Measurements from ENCODE around the gene PHACTR1. TPM values are rescaled to one million over a fixed set of nuclear protein-coding genes. Genes with fewer than 3 reads are reported as not detected.
A peak's percentile ranks its signal among the peaks of the same experiment; 100 is the strongest.

PHACTR1 gene
- total and polyA plus RNA-seq, 2 experiments from 2014 or later: 0.65 to 3.2 TPM

- Histone ChIP-seq H3F3A (ENCODE audit: insufficient read depth) (no peaks in the 10 kb centered on the region), H2AFZ (no peak overlapping the region), H3K4me3 (no peak overlapping the region), H3K27me3 (replicated peaks; ENCODE audit: insufficient read depth) (peaks cover 52% of the 10 kb centered on the region), H3K9me2 (ENCODE audit: insufficient read depth) (no peaks in the 10 kb centered on the region), H3K9me3 (ENCODE audit: low read depth) (no peaks in the 10 kb centered on the region), H3K9ac (no peak overlapping the region), H4K20me1 (ENCODE audit: insufficient read depth) (no peaks in the 10 kb centered on the region; the same call in 1 of the 2 replicates), H3K4me2 (ENCODE audit: unreplicated experiment) (no peak overlapping the region), H3K27ac (no peak overlapping the region), H3K79me2 (ENCODE audit: insufficient read depth) (no peaks in the 10 kb centered on the region), H3K4me1 (ENCODE audit: insufficient read depth) (peaks cover 5% of the 10 kb centered on the region), H3K36me3 (ENCODE audit: low read depth) (no peaks in the 10 kb centered on the region)
- DNase-seq: peak; percentile 70
- TF ChIP-seq EZH2 (IDR thresholded peaks at IDR 0.05; ENCODE audit: insufficient read depth, poor library complexity, severe bottlenecking): no peak
- no peak for TF ChIP-seq EZH2phosphoT487 (IDR thresholded peaks at IDR 0.05; ENCODE audit: insufficient read depth, low read depth)
- in situ Hi-C loops (cut with MboI): no loop called here
- 56 to 60% methylated on average over 8 of the region's 8 CpGs for WGBS, 2 experiments (ENCODE audit: low coverage in 1 of 2, low lambda C conversion rate in 2 of 2, missing lambda C conversion rate in 2 of 2)
Observed at GRCh38 chr6:13268913-13269518, 552.4 kb downstream of the PHACTR1 start.

- no peak overlapping the region for H2AFZ ChIP-seq
- H3K4me2 ChIP-seq (ENCODE audit: unreplicated experiment): no peak overlapping the region
- no peak overlapping the region for H3K27ac ChIP-seq
- no peak overlapping the region for H3K9ac ChIP-seq
- no peak overlapping the region for H3K4me3 ChIP-seq
- TF ChIP-seq EZH2 (IDR thresholded peaks at IDR 0.05; ENCODE audit: insufficient read depth, poor library complexity, severe bottlenecking) (no peak), EZH2phosphoT487 (IDR thresholded peaks at IDR 0.05; ENCODE audit: insufficient read depth, low read depth) (no peak)
- DNase-seq: no peak
- no peaks in the 10 kb centered on the region for H3K9me3 ChIP-seq (ENCODE audit: low read depth)
- no peaks in the 10 kb centered on the region for H3K9me2 ChIP-seq (ENCODE audit: insufficient read depth)
- no peaks in the 10 kb centered on the region; the same call in 1 of the 2 replicates for H4K20me1 ChIP-seq (ENCODE audit: insufficient read depth)
- H3K79me2 ChIP-seq (ENCODE audit: insufficient read depth): no peaks in the 10 kb centered on the region
- H3K4me1 ChIP-seq (ENCODE audit: insufficient read depth): peaks cover 5% of the 10 kb centered on the region
- 93 to 95% methylated on average over 23 to 24 of the region's 24 CpGs for WGBS, 2 experiments (ENCODE audit: low coverage in 1 of 2, low lambda C conversion rate in 2 of 2, missing lambda C conversion rate in 2 of 2)
- H3K36me3 ChIP-seq (ENCODE audit: low read depth): no peaks in the 10 kb centered on the region
- H3K27me3 ChIP-seq (replicated peaks; ENCODE audit: insufficient read depth): peaks cover 51% of the 10 kb centered on the region
- no peaks in the 10 kb centered on the region for H3F3A ChIP-seq (ENCODE audit: insufficient read depth)
- in situ Hi-C loops (cut with MboI): no loop called here
Observed at GRCh38 chr6:13272131-13273046, 555.8 kb downstream of the PHACTR1 start.

GRCh38 chr6:13273202-13273930 is 556.8 kb downstream of the PHACTR1 start:
- H3K9ac ChIP-seq: no peak overlapping the region
- H3K9me3 ChIP-seq (ENCODE audit: low read depth): no peaks in the 10 kb centered on the region
- peaks cover 57% of the 10 kb centered on the region for H3K27me3 ChIP-seq (replicated peaks; ENCODE audit: insufficient read depth)
- no peaks in the 10 kb centered on the region for H3K9me2 ChIP-seq (ENCODE audit: insufficient read depth)
- TF ChIP-seq EZH2phosphoT487 (IDR thresholded peaks at IDR 0.05; ENCODE audit: insufficient read depth, low read depth) (no peak), EZH2 (IDR thresholded peaks at IDR 0.05; ENCODE audit: insufficient read depth, poor library complexity, severe bottlenecking) (no peak)
- in situ Hi-C loops (cut with MboI): no loop called here
- no peak for DNase-seq
- H2AFZ ChIP-seq: no peak overlapping the region
- H3K4me1 ChIP-seq (ENCODE audit: insufficient read depth): peaks cover 5% of the 10 kb centered on the region
- no peaks in the 10 kb centered on the region for H3F3A ChIP-seq (ENCODE audit: insufficient read depth)
- no peaks in the 10 kb centered on the region; the same call in 1 of the 2 replicates for H4K20me1 ChIP-seq (ENCODE audit: insufficient read depth)
- no peak overlapping the region for H3K27ac ChIP-seq
- WGBS, 2 experiments (ENCODE audit: low coverage in 1 of 2, low lambda C conversion rate in 2 of 2, missing lambda C conversion rate in 2 of 2): 87 to 89% methylated on average over 9 to 10 of the region's 10 CpGs
- H3K36me3 ChIP-seq (ENCODE audit: low read depth): no peaks in the 10 kb centered on the region
- no peaks in the 10 kb centered on the region for H3K79me2 ChIP-seq (ENCODE audit: insufficient read depth)
- H3K4me3 ChIP-seq: no peak overlapping the region
- no peak overlapping the region for H3K4me2 ChIP-seq (ENCODE audit: unreplicated experiment)

Measured in GM23248 (cell line).